ENCODE measurements around the gene IKZF3. TPM values are rescaled to one million over a fixed set of nuclear protein-coding genes. Genes with fewer than 3 reads are reported as not detected.
A peak's percentile ranks its signal among the peaks of the same experiment; 100 is the strongest.
"Not testable (repeated sequence)": the region's sequence is repeated elsewhere in the genome, so short reads cannot be mapped to it uniquely, and the experiment has no call there.

The IKZF3 gene
- total and polyA plus RNA-seq, 4 donors: 1.0 to 3.9 (median 2.6) TPM

- peaks cover 0 to 10% (median 1%) of the 10 kb centered on the region in 4 donors for H3K9me3 ChIP-seq (ENCODE audit: control insufficient read depth in 4 of 4, insufficient read depth in 3 of 4, low read length in 3 of 4)
- peaks cover 0 to 67% (median 63%) of the 10 kb centered on the region in 3 donors for H3K27me3 ChIP-seq (ENCODE audit: control insufficient read depth in 3 of 3, insufficient read depth in 3 of 3, low read length in 2 of 3)
- H3K27ac ChIP-seq (ENCODE audit: low read depth in 1 of 2, low read length in 1 of 2): no peak overlapping the region
- H3K4me3 ChIP-seq: no peak overlapping the region
- no peak for TF ChIP-seq CTCF (IDR thresholded peaks at IDR 0.05; ENCODE audit: control extremely low read depth, extremely low read depth)
- DNase-seq: peak in 1 of 3 donors; percentile 3
- no peaks in the 10 kb centered on the region for H3K4me1 ChIP-seq (ENCODE audit: control insufficient read depth in 5 of 5, insufficient read depth in 5 of 5, low read length in 5 of 5)
- H3K36me3 ChIP-seq (ENCODE audit: control insufficient read depth in 4 of 4, insufficient read depth in 4 of 4, low read length in 4 of 4): no peaks in the 10 kb centered on the region
- 58 to 63% methylated on average over 7 of the region's 7 CpGs for WGBS, 2 donors
- H3K9ac ChIP-seq (ENCODE audit: insufficient read depth in 1 of 2, low read length in 2 of 2): peak overlapping the region in 1 of 2 donors; percentile 13
- no peak for ATAC-seq (ENCODE audit: insufficient read depth, low FRiP score)
Observed at GRCh38 chr17:39863244-39863917, 731 bp downstream of the IKZF3 start.

GRCh38 chr17:39861235-39861634, 2.9 kb downstream of the IKZF3 start:
- ATAC-seq (ENCODE audit: insufficient read depth, low FRiP score): no peak
- 82 to 87% methylated on average over 5 of the region's 5 CpGs for WGBS, 2 donors
- no peak overlapping the region for H3K9ac ChIP-seq (ENCODE audit: insufficient read depth in 1 of 2, low read length in 2 of 2)
- TF ChIP-seq CTCF (IDR thresholded peaks at IDR 0.05; ENCODE audit: control extremely low read depth, extremely low read depth): no peak
- no peaks in the 10 kb centered on the region for H3K4me1 ChIP-seq (ENCODE audit: control insufficient read depth in 5 of 5, insufficient read depth in 5 of 5, low read length in 5 of 5)
- no peak for DNase-seq
- no peak overlapping the region for H3K27ac ChIP-seq (ENCODE audit: low read depth in 1 of 2, low read length in 1 of 2)
- no peaks in the 10 kb centered on the region for H3K9me3 ChIP-seq (ENCODE audit: control insufficient read depth in 4 of 4, insufficient read depth in 3 of 4, low read length in 3 of 4)
- H3K4me3 ChIP-seq: no peak overlapping the region
- no peaks in the 10 kb centered on the region for H3K36me3 ChIP-seq (ENCODE audit: control insufficient read depth in 4 of 4, insufficient read depth in 4 of 4, low read length in 4 of 4)
- peaks cover 0 to 49% (median 45%) of the 10 kb centered on the region in 3 donors for H3K27me3 ChIP-seq (ENCODE audit: control insufficient read depth in 3 of 3, insufficient read depth in 3 of 3, low read length in 2 of 3)

GRCh38 chr17:39855911-39856649, 8.0 kb downstream of the IKZF3 start:
- not testable (repeated sequence) for H3K36me3 ChIP-seq (ENCODE audit: control insufficient read depth in 4 of 4, insufficient read depth in 4 of 4, low read length in 4 of 4); H3K4me3 ChIP-seq; H3K27me3 ChIP-seq (ENCODE audit: control insufficient read depth in 3 of 3, insufficient read depth in 3 of 3, low read length in 2 of 3); H3K27ac ChIP-seq (ENCODE audit: low read depth in 1 of 2, low read length in 1 of 2); ATAC-seq (ENCODE audit: insufficient read depth, low FRiP score); H3K9me3 ChIP-seq (ENCODE audit: control insufficient read depth in 4 of 4, insufficient read depth in 3 of 4, low read length in 3 of 4); DNase-seq; H3K4me1 ChIP-seq (ENCODE audit: control insufficient read depth in 5 of 5, insufficient read depth in 5 of 5, low read length in 5 of 5); H3K9ac ChIP-seq (ENCODE audit: insufficient read depth in 1 of 2, low read length in 2 of 2)
- 86 to 90% methylated on average over 9 of the region's 9 CpGs for WGBS, 2 donors

DNA sequence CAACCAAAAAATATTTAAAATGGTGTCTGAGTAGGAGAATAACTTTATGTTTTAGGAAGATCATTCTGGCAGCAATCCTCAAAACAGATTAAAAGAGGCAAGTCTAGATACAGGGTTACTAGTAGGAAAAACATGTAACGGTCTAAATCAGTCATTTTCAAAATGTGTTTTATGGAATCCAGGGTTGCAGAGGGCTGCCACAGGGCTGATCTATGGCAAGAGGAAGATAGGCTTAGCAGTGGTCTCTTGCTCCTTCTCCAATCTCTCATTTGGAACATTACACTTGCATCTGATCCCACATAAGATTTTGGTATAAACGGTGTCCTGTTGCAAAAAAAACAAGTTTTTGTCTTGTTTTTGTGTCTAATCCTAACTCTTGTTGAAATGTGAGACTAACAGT, 9.2 kb downstream of the IKZF3 start:
- no peak for ATAC-seq (ENCODE audit: insufficient read depth, low FRiP score)
- 82 to 85% methylated on average over 2 of the region's 2 CpGs for WGBS, 2 donors

More for the DNA sequence above, 9.2 kb downstream of the IKZF3 start:
- no peaks in the 10 kb centered on the region for H3K9me3 ChIP-seq (ENCODE audit: control insufficient read depth in 4 of 4, insufficient read depth in 3 of 4, low read length in 3 of 4)
- H3K27ac ChIP-seq (ENCODE audit: low read depth in 1 of 2, low read length in 1 of 2): no peak overlapping the region
- no peak overlapping the region for H3K4me3 ChIP-seq
- peaks cover 0 to 4% (median 0%) of the 10 kb centered on the region in 3 donors for H3K27me3 ChIP-seq (ENCODE audit: control insufficient read depth in 3 of 3, insufficient read depth in 3 of 3, low read length in 2 of 3)
- no peak for DNase-seq
- no peak for TF ChIP-seq CTCF (IDR thresholded peaks at IDR 0.05; ENCODE audit: control extremely low read depth, extremely low read depth)
- H3K36me3 ChIP-seq (ENCODE audit: control insufficient read depth in 4 of 4, insufficient read depth in 4 of 4, low read length in 4 of 4): no peaks in the 10 kb centered on the region
- no peak overlapping the region for H3K9ac ChIP-seq (ENCODE audit: insufficient read depth in 1 of 2, low read length in 2 of 2)
- no peaks in the 10 kb centered on the region for H3K4me1 ChIP-seq (ENCODE audit: control insufficient read depth in 5 of 5, insufficient read depth in 5 of 5, low read length in 5 of 5)
